M059J (cell line): ENCODE results near the gene ZAP70. TPM values are rescaled to one million over a fixed set of nuclear protein-coding genes. Genes with fewer than 3 reads are reported as not detected.
A peak's percentile ranks its signal among the peaks of the same experiment; 100 is the strongest.
"Not testable (repeated sequence)": the region's sequence is repeated elsewhere in the genome, so short reads cannot be mapped to it uniquely, and the experiment has no call there.

ENCODE experiments used
- DNase-seq: peaks from one replicate; pipeline ENCODE4 v3.0.0-alpha.2; 2012; ENCODE audit warnings: low read depth
- total RNA-seq: library from RNA; depleted of rRNA; stranded (reverse); fragments of >200 nt; shearing (Covaris generic); gene quantifications from 2 replicates; pipeline ENCODE4 v1.2.3, GENCODE V29; 2014; rRNA removed

Gene ZAP70
- total RNA-seq = not detected in 2 replicates

DNA sequence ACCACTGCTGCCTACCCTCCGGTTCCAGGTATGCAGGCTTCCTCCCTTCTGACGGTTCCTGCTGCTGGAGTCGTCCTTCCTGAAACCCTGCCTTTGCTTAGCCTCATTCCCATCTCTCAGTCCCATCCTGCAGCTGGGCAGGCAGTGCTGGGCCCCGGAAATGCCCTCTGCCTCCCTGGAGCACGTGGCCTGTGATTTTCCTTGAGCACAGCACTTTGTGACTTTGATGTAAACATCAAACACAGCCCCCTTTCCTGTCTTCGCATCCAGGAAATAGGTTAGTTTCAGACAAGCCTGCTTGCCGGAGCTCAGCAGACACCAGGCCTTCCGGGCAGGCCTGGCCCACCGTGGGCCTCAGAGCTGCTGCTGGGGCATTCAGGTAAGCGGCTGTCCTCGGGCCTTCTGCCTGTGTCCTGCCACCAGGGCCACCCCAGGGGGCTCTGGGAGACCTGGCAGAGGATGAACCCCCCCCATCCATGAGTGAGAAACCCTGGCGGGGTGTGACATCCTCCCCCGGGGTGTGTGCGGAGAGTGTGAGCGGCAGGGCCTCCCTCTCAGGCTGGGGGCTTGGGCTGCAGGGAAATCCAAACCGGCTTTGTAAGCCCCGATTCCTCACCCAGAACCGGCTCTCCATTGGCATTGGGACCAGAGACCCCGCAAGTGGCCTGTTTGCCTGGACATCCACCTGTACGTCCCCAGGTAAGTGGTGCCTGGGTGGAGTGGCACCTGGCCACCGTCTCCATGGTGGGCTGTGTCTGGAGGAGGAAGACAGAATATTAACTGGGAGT is at the start of gene ZAP70:
TSS of gene ZAP70 (plus strand) at position 281 of the 788 bp plus-strand sequence. CDS start 10,461 bp downstream, outside the sequence.
- DNase-seq = no peak

DNA sequence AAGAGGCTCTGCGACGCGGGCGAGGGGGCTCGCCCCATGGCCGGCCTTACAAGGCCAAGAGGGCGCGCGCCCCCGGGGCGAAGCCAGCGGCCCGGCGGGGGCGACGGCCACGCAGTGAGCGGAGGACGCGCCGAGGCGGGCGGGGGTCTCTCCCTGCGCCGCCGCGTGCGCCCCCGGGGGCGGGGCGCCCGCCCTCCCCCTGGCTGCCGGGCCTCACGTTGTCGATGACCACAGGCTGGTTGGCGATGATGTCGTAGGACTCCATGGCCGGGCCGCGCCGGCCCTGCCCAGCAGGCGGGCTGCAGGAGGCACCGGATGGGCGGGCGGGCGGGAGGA is 49.8 kb upstream of the ZAP70 start:
- DNase-seq = no peak

DNA sequence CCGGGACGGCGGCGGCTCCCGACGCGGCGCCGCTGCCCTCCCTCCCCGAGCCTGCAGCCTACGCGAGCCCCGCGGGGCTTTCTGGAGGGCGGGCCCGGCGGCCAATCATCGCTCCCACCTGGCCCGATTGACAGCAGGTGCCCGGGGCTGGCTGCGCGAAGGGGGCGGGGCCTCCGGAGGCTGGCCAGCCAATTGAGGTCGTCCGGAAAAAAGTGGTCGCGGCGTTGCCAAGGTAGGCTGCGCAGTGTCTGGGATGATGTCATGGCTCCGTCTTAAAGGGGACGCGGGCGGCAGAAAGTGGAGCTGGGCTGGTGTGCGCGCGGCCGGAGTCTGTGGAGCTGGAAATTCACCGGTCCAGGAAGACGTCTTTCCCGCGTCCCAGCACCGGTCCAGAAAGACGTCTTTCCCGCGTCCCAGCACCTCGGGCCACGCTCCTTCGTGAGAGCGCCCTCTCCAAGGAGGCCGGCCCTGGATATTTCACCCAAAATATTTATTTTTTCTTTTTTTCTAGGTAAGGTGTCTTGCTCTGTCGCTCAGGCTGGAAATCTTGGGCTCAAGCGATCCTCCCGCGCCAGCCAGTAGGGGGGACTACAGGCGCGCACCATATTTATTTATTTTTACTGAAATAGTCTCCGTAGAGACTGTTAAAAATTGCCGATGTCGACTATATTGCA is 49.3 kb upstream of the ZAP70 start, which contains the start of gene ACTR1B:
TSS of gene ACTR1B (minus strand) at position 83 of the 674 bp plus-strand sequence. CDS start 154 bp downstream, outside the sequence.
- peak; percentile 97 for DNase-seq

DNA sequence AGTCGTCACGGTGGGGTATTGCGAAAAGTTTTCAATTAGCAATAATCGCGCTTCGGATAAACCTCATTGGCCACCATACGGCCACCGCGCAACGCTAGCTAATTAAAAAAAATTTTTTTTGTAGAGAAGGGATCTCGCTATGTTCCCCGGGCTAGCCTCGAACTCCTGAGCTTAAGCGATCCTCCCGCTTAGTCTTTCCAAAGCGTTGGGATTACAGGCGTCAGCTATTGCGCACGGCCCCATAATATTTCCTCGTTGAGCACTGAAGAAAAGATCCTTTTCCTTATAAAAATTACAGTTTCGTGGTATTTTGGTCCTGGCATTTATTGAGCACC is 48.8 kb upstream of the ZAP70 start:
- DNase-seq = no peak

DNA sequence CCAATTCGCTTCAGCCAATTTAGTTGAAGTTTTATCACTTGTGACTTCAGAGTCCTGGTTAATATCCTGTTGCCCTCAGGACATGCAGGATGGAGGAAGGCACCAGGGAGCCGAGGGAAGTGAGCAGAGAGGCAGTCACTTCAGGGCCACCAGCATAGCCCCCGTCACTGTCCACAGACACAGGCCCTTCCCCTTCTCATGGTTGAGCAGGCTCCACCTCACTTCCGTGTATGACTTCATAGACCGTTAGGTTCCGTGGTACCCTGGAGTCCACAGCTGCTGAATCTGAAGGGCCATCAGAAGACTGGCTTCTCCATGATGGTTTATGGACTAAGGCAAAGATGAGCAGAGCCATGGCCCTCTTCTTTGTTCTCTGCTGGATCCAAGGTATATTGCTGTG is 43.9 kb upstream of the ZAP70 start, which contains the start of gene C2orf92:
TSS of gene C2orf92 (plus strand) at position 266 of the 400 bp plus-strand sequence. CDS start at position 342, 76 bp downstream.
- DNase-seq = no peak

DNA sequence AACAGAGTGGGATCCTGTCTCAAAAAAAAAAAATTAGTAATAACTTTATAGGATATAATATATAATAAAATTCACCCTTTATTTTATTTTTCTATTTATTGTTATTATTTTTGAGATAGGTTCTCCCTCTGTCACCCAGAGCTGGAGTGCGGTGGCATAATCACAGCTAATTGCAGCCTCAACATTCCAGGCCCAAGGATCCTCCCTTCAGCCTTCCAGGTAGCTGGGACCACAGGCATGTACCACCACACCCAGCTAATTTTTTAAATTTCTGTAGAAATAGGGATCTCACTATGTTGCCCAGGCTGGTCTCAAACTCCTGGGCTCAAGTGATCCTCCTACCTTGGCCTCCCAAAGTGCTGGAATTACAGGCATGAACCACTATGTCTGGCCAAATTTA is 42.9 kb upstream of the ZAP70 start:
- no peak for DNase-seq

DNA sequence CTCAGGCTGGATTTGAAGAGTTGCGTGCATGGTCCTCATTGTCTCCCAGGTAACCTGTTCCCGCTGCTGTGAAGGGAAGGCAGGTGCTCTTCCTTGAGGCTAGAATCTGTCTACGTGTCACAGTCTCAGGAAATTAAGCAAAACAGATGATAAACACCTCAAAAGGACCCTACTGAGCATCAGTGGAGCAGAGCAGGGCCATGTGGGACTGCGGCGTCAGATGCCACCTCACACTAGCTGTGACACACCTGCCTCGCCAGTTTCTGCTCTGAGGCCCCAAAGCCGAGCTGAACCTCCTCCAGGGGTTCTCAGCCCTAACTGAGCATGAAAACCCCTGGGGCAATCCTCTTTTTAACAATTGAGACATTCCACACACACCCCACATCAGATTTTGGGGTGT is 41.9 kb upstream of the ZAP70 start:
- DNase-seq = no peak

DNA sequence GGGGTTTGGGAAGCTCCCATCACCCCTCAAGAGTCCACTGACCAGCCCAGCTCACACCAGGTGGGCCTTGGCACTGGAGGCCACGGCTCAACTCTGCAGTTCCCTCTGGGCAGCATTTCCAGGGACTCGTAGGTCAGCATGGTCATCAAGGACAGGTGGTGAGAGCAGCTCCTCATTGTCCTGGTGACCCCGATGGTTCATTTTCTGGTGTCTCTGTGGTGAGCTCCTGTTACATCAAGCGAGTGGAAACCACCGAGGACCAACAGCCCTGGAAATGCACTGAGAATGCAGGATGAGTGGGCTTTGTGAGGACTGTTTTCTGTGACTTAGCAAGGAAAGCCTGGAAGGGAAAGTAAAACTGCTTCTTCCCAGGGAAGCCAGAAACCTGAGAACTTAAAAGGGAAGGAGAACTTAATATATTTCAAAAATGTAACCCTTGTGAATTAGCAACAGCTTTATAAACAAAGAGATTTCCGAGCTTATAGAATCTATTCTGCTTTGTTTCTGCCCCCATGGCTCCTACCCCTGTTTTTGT is 40.7 kb upstream of the ZAP70 start:
- not testable (repeated sequence) for DNase-seq

DNA sequence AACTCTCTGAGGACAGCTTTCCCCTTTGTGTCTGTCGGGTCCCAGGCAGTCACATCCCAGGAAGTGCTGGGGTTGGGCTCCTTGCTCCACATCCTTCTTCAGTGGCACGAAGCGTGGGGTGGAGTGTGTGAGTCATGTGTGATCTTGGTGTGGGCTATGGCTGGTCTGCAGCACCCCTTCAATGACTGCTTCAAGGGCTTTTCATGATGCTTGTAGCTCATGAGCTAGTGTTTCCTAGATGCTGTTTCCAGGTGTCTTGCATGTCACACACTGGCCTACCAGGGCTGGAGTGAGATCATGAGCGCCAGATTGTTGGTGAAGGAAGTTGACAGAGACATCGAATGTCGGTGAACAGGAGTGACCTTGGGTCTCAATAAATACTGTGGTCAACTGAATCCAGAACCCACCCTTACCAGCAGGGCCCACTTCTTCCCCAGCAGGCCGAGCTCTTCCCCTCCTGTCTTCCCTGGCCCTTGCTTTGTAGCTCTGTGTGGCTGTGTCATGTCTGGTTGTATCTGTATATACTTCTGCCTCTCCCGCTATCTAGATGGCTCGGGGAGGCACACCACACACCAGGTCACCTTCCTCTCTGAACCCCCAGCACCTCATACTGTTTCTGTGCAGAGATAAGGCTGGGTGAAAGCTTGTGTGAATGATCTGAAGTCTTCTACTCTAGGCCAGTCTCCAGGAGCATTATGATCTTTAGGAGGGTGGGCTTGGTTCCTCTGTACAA is 40.0 kb upstream of the ZAP70 start:
- no peak for DNase-seq

DNA sequence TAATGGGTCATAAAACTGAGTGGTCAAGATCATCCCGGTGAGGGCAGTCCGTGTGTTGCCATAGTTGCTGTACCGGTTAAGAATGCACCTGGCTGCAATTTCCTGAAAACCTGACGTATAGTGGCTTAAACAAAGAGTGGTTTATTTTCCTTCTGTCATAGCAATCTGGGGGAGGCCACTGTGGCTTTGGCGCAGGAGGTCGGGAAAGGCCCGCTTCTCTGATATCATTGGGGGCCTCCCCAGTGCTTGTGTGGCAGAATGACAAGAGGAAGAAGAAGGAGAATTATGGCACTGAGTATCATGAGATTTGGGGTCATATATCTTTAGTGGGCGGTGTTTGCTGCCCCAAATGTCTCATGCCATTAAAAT is 39.5 kb upstream of the ZAP70 start:
- DNase-seq = no peak

DNA sequence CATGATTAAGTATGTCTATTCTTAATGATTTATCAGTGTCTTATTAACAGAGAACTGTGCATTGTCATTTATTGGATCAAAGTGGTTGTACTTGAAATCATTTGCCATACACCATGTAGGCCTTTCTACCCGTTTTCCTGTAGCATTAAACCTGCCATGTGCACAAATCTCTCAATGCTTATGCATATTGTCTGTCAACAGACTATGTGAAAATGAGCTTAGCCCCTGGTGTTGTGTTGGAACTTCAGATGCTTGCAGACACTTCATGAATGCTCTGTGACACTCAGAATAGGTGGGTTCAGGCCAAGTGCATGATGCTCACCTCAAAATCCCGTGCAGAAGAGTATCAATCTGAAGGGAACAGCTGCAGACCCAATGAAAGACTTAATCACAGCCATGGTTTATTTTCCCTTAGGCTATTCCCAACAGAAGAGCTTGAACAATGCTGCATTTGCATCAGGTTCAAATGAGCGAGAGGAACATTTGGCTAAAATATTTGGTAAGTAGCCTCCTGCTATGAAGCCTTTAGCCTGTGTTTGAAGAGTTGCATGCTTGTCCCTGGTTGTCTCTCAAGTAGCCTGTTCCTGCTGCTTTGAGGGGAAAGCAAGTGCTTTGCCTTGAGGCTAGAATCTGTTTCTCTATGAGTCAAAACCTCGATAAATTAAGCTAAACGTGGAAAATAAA is 37.8 kb upstream of the ZAP70 start:
- DNase-seq = no peak

DNA sequence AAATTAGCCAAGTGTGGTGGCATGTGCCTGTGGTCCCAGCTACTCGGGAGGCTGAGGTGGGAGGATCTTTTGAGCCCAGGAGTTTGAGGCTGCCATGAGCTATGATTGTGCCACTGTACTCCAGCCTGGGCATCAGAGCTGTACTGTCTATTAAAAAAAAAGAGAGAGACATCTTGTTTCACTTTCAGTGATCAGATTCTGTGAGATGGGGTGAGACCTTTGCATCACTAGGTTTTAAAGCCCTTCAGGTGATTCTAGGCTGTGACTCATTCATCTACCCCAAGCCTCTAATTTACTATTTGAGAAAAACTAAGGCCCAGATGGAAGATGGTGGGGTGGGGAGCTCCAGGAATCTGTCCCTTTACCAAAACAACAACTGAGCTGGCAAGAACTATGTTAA is 36.8 kb upstream of the ZAP70 start:
- no peak for DNase-seq

DNA sequence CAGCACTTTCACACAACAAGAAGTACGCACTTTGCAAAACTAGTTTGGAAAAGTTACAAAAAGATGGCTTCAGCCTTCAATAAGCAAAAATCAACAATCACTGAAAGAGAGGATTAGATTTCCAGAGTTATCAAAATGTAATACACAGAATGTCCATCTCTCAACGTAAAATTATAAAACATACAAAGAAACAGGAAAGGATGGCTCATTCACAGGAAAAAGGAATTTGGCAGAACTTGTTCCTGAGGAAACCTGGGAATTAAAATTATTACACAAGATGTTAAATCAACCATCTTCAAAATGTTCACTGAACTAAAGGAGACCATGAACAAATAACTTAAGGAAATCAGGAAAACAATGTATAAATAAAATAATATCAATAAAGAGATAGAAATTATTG is 35.9 kb upstream of the ZAP70 start:
- no peak for DNase-seq

DNA sequence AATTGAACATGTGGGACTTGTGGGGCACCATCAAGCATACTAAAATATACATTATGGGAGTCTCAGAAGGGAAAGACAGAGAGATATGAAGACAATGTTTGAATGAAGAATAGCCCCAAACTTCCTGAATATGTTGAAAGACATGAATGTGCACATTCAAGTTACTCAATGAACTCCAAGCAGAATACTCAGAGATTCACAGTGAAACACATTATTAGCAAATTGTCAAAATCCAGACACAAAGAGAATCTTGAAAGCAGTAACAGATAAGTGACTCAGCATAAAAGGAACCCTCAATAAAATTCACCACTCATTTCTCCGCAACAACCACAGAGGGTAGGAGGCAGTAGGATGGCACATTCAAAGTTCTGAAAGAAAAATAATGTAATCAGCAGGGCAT is 35.1 kb upstream of the ZAP70 start:
- DNase-seq = no peak

DNA sequence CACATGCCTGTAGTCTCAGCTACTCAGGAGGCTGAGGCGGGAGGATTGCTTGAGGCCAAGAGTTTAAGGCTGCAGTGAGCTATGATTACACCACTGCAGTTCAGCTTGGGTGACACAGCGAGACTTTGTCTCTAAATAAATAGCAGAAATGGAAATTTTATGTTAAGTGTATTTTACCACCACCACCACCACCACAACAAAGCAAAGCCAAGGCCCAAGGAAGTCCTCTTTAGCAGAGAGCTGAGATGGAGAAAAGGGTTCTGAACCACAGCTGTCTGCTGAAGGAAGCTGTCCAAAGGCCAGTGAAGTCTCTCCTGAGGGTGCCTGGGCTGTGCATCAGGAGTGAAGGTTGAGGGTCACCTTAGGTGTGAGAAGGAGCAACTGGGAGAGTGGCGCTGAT is 26.1 kb upstream of the ZAP70 start:
- DNase-seq = not testable (repeated sequence)

DNA sequence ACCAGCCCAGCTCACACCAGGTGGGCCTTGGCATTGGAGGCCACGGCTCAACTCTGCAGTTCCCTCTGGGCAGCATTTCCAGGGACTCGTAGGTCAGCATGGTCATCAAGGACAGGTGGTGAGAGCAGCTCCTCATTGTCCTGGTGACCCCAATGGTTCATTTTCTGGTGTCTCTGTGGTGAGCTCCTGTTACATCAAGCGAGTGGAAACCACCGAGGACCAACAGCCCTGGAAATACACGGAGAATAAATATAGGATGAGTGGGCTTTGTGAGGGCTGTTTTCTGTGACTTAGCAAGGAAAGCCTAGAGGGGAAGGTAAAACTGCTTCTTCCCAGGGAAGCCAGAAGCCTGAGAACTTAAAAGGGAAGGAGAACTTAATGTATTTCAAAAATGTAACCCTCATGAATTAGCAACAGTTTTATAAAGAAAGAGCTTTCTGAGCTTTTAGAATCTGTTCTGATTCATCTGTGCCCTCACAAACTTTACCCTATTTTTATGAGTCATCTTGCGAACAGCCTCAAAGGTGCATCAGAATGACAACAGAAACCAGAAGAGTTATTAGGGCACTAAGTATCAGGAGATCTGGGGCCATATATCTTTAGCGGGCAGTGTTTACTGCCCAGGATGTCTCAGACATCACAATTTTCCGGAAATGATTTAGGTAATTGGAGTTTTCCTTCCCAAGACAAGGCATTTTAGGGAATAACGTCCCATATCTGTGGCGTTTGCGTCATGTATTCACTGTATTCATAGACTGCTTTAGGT is 25.1 kb upstream of the ZAP70 start:
- peak; percentile 40 for DNase-seq

DNA sequence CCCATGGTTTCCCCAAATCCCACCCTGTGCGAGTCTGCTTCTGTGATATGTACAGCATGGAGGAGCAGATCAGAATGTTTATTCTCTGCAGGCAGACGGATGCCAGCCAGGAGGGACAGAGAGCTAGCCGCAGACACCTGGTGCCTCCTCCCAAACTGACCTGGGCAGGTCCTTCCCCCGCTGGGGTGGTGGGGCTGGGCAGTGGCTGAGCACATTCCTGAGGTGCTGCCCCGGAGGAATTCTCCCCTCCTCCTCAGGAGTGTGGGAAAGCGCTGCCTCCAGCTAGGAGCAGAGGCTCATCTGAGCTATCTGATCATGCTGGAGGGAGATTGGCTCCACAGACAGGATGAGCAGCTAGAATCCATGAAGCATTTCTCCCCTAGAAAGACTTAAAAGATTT is 22.2 kb upstream of the ZAP70 start:
- DNase-seq = no peak

DNA sequence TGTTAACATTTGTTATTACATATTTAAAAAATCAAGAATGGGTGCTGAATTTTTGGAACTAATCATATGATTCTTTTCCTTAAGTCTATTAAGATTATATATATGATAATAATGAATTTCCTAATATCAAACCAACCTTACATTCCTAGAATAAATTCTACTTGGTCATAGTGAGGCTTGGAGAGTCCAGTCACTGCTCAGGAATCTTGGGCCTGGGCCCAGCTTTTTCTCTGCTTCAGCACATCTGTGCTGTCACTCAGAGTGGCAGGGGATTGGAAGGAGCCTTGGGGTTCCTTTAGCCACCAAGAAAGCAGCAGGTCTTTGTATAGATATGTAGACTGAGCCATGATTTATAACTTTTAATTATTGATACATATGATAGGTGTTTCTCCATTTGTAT is 19.9 kb upstream of the ZAP70 start:
- peak; percentile 50 for DNase-seq

DNA sequence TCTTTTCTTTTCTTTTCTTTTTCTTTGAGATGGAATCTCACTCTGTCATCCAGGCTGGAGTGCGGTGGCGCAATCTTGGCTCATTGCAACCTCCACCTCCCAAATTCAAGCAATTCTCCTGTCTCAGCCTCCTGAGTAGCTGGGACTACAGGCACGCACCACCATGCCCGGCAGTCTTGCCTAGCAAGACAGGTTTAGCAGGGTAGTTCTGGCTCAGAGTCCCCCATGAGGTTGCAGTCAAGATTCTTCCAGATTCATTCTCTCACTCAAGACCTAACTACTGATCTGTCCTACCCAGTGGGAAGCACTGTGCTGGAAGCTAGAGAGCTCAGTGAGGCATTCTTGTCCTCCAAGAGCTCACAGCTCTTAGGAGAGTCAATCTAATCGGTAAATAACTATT is 17.6 kb upstream of the ZAP70 start:
- no peak for DNase-seq

DNA sequence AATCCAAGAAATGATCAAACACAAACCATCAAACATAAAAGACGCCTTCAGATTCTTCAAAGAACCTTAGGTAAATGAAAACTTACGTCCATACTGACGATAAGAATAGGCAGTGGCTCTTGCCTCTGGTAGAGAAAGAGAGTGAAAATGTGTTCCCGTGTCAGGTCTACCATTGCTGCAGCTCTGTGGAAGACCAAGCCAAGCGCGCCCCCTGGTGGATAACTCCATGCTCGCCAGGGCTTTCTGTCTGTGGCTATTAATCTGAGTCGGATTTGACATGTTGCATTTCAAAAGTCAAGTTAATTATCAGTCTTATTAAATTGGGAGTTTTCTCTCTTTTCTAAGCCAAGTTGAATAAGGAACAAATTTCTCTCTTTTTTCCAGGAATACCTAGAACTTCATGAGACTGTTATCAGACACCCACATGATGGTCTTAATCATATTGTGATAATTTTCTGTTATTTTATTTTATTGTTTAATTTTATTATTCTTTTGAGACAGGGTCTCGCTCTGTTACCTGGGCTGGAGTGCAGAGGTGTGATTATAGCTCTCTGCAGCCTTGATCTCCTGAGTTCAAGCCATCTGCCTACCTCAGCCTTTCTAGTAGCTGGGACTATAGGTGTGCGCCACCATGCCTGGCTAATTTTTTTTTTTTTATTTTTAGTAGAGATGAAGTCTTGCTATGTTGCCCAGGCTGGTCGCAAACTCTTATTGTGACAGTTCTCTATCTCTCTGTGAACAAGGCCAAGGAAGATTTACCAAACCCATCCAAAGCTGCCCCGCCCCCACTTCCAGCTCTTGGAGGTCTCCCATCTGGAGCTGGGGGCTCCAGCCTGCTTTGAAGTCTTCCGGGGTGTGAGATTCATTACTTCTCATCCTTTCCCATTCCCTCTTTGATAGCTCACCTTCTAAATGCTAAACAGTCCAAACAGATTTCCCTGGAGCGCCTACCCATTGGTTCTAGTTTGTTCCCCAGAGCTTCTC is 15.8 kb upstream of the ZAP70 start:
- DNase-seq = peak; percentile 71
